ENCODE measurements around the gene STH.

- TF ChIP-seq NFYB (IDR thresholded peaks at IDR 0.05; ENCODE audit: extremely low read depth, insufficient read length) (no peak), MGA (IDR thresholded peaks at IDR 0.05) (no peak), ZNF24 (IDR thresholded peaks at IDR 0.05) (no peak), POLR2AphosphoS5 (IDR thresholded peaks at IDR 0.05; ENCODE audit: control insufficient read depth, insufficient read depth, low read depth, low read length) (no peak), YY1 (IDR thresholded peaks at IDR 0.05; ENCODE audit: borderline replicate concordance in 1 of 3, control insufficient read depth in 1 of 3, extremely low read depth in 1 of 3, insufficient read depth in 3 of 3, insufficient read length in 1 of 3, insufficient replicate concordance in 2 of 3, low read depth in 1 of 3, low read length in 2 of 3) (no peak), NCOA1 (IDR thresholded peaks at IDR 0.05; ENCODE audit: low read depth) (no peak), RNF219 (CRISPR knock-in tag; IDR thresholded peaks at IDR 0.05) (no peak), STAT5A (IDR thresholded peaks at IDR 0.05; ENCODE audit: borderline replicate concordance, low read length) (no peak), EZH2 (IDR thresholded peaks at IDR 0.05; ENCODE audit: borderline replicate concordance, low read depth, low read length) (no peak), PCBP1 (IDR thresholded peaks at IDR 0.05; ENCODE audit: low read depth, low read length, poor library complexity, severe bottlenecking) (no peak)
- TF ChIP-seq, protein P1, sequence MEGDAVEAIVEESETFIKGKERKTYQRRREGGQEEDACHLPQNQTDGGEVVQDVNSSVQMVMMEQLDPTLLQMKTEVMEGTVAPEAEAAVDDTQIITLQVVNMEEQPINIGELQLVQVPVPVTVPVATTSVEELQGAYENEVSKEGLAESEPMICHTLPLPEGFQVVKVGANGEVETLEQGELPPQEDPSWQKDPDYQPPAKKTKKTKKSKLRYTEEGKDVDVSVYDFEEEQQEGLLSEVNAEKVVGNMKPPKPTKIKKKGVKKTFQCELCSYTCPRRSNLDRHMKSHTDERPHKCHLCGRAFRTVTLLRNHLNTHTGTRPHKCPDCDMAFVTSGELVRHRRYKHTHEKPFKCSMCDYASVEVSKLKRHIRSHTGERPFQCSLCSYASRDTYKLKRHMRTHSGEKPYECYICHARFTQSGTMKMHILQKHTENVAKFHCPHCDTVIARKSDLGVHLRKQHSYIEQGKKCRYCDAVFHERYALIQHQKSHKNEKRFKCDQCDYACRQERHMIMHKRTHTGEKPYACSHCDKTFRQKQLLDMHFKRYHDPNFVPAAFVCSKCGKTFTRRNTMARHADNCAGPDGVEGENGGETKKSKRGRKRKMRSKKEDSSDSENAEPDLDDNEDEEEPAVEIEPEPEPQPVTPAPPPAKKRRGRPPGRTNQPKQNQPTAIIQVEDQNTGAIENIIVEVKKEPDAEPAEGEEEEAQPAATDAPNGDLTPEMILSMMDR (IDR thresholded peaks at IDR 0.05 in 2 of 3, conservative IDR thresholded peaks at IDR 0.05 in 1 of 3; ENCODE audit: insufficient read depth in 2 of 3, low read depth in 1 of 3, low read length in 3 of 3), result no peak
- TF ChIP-seq, protein P2, sequence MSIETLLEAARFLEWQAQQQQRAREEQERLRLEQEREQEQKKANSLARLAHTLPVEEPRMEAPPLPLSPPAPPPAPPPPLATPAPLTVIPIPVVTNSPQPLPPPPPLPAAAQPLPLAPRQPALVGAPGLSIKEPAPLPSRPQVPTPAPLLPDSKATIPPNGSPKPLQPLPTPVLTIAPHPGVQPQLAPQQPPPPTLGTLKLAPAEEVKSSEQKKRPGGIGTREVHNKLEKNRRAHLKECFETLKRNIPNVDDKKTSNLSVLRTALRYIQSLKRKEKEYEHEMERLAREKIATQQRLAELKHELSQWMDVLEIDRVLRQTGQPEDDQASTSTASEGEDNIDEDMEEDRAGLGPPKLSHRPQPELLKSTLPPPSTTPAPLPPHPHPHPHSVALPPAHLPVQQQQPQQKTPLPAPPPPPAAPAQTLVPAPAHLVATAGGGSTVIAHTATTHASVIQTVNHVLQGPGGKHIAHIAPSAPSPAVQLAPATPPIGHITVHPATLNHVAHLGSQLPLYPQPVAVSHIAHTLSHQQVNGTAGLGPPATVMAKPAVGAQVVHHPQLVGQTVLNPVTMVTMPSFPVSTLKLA (conservative IDR thresholded peaks at IDR 0.05), result no peak
- TF ChIP-seq, protein P3, sequence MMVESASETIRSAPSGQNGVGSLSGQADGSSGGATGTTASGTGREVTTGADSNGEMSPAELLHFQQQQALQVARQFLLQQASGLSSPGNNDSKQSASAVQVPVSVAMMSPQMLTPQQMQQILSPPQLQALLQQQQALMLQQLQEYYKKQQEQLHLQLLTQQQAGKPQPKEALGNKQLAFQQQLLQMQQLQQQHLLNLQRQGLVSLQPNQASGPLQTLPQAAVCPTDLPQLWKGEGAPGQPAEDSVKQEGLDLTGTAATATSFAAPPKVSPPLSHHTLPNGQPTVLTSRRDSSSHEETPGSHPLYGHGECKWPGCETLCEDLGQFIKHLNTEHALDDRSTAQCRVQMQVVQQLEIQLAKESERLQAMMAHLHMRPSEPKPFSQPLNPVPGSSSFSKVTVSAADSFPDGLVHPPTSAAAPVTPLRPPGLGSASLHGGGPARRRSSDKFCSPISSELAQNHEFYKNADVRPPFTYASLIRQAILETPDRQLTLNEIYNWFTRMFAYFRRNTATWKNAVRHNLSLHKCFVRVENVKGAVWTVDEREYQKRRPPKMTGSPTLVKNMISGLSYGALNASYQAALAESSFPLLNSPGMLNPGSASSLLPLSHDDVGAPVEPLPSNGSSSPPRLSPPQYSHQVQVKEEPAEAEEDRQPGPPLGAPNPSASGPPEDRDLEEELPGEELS (CRISPR knock-in tag; IDR thresholded peaks at IDR 0.05; ENCODE audit: borderline replicate concordance), result no peak
Observed at GRCh38 chr17:46000292-46000691, 1.2 kb downstream of the STH start.

Data from K562 (cell line).